DND-41 (cell line): Measurements from ENCODE around the gene CEP78.

Experiments
- CTCF ChIP-seq: IDR thresholded peaks from 2 replicates; pipeline ENCODE4 v1.5.1; 2012; ENCODE audit warnings: borderline replicate concordance, low read length, moderate library complexity, mild to moderate bottlenecking; ENCODE audit not compliant: poor library complexity, severe bottlenecking; ENCODE audit errors: extremely low read depth
- EZH2 ChIP-seq: IDR thresholded peaks from 3 replicates; pipeline ENCODE4 v1.6.1; 2012; ENCODE audit warnings: borderline replicate concordance, low read depth, mild to moderate bottlenecking, moderate library complexity, low read length, inconsistent platforms; ENCODE audit not compliant: severe bottlenecking

DNA sequence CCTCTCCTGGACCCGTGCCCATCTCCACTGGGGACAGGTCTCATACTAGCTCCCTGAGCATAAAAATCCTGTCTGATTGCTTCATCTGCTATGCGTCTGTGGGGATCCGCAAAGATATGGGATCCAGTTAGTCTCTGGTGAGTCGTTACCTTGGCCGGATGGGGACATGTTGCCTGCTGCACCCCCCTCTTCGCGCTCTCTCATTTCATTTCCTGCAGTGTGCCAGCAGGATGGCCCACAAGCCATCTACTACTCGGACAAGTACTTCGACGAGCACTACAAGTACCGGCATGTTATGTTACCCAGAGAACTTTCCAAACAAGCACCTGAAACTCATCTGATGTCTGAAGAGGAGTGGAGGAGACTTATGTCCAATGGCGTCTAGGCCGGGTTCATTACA, 17.0 kb upstream of the CEP78 start:
- TF ChIP-seq CTCF (no peak), EZH2 (no peak)
